Adrenal gland (tissue), 5 donors: ENCODE data around the gene A1BG.

Experiments
- CTCF ChIP-seq, 6 experiments: fragments of 450-650 bp in 4 of 6; fragments of 200-600 bp in 2 of 6; sonication (generic) in 1 of 6; IDR thresholded peaks; 1 replicate in 5 of 6; 2 replicates in 1 of 6; pipeline versions ENCODE4 v1.5.1 to v1.8.0; 2016 to 2021; ENCODE audit warnings: antibody characterized with exemption in 6 of 6, mild to moderate bottlenecking in 2 of 6, moderate library complexity in 1 of 6
- POLR2A ChIP-seq, 2 donors: fragments of 450-650 bp; IDR thresholded peaks; one replicate each; pipeline ENCODE4 v1.6.1; 2017; ENCODE audit warnings: antibody characterized with exemption in 2 of 2, mild to moderate bottlenecking in 2 of 2, moderate library complexity in 1 of 2
- donor health status: DM: no; HTN: no; CAD: no.

- TF ChIP-seq POLR2A (IDR thresholded peaks at IDR 0.05) (no peak), CTCF (IDR thresholded peaks at IDR 0.05) (no peak)
Measured at GRCh38 chr19:58296104-58296503, 57.2 kb downstream of the A1BG start.
